H1 (cell line): ENCODE results near the gene C21orf58. TPM values are rescaled to one million over a fixed set of nuclear protein-coding genes. Genes with fewer than 3 reads are reported as not detected.

Experiments
- E2F6 ChIP-seq: IDR thresholded peaks from 2 replicates; pipeline ENCODE4 v1.6.1; 2012; ENCODE audit warnings: inconsistent platforms
- RAD21 ChIP-seq, 2 experiments: IDR thresholded peaks in 1 of 2; conservative IDR thresholded peaks in 1 of 2; 2 replicates each; pipeline ENCODE4 v1.6.1; 2011; ENCODE audit warnings: low read depth in 2 of 2, low read length in 2 of 2, improper control_type of control experiment in 1 of 2, inconsistent platforms in 1 of 2, mild to moderate bottlenecking in 1 of 2, moderate library complexity in 1 of 2
- RXRA ChIP-seq: IDR thresholded peaks from 2 replicates; pipeline ENCODE4 v1.6.1; 2011; ENCODE audit warnings: low read depth, mild to moderate bottlenecking, low read length, moderate library complexity; ENCODE audit not compliant: insufficient read depth
- polyA plus RNA-seq, 7 experiments: library from polyadenylated mRNA; depleted of rRNA in 3 of 7; stranded (reverse) in 5 of 7; unstranded in 2 of 7; fragments of >200 nt in 5 of 7; fragments of 200-250 nt in 2 of 7; gene quantifications; 1 replicate in 5 of 7; 2 replicates in 1 of 7; 4 replicates in 1 of 7; pipeline versions ENCODE4 v1.2.1 to v1.2.3, GENCODE V29; 2011 to 2013; ENCODE audit warnings: missing spikeins in 2 of 7, mixed read lengths in 2 of 7
- total RNA-seq: library from RNA; stranded (reverse); fragmentation: NEBNext Ultra II Directional; extraction: Animal tissue kit (Norgen Biotek cat#: 25700); gene quantifications from 2 replicates; pipeline ENCODE4 v1.2.1, GENCODE V29; 2021

C21orf58 gene
- total and polyA plus RNA-seq, 2 of the 8 experiments (the other 6 are each of a cell fraction or from before 2014, with no cell fraction given), result 13.8 to 26.1 TPM

- TF ChIP-seq E2F6 (no peak), RXRA (no peak), RAD21 (IDR thresholded peaks at IDR 0.05 in 1 of 2, conservative IDR thresholded peaks at IDR 0.05 in 1 of 2; ENCODE audit: low read depth in 2 of 2, low read length in 2 of 2) (peak; percentile 17 to 18; a peak in 1 of 4 replicates)
- TF ChIP-seq, all 59 proteins: peak for 2
Measured at GRCh38 chr21:46347791-46348381, 24.2 kb upstream of the C21orf58 start (continued).
